ENCODE data around the gene CEP57. TPM values are rescaled to one million over a fixed set of nuclear protein-coding genes. Genes with fewer than 3 reads are reported as not detected.
"Not testable (repeated sequence)": the region's sequence is repeated elsewhere in the genome, so short reads cannot be mapped to it uniquely, and the experiment has no call there.

Gene CEP57
- total RNA-seq, 4 donors from 2014 or later, result 44.5 to 68.5 (median 57.0) TPM

DNA sequence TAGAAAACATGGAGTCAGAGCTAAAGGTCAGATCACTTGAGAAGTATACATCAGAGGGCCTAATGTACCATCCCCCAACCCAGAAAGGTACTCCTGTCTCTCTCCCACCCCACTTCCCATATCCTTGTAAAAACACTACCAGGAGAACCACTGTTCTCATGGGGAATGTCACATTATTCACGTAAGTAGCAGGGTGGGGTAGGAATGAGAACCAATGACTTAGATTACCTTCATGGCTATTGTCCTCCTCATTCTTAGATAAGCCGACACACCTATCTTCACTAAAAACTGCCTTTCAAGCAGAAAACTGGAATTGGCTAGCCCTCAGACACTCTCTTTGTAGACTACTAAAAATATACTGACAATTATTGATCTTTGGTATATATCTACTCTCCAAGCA, 63.6 kb downstream of the CEP57 start:
- TF ChIP-seq POLR2A (IDR thresholded peaks at IDR 0.05), result no peak
- TF ChIP-seq, protein P1, sequence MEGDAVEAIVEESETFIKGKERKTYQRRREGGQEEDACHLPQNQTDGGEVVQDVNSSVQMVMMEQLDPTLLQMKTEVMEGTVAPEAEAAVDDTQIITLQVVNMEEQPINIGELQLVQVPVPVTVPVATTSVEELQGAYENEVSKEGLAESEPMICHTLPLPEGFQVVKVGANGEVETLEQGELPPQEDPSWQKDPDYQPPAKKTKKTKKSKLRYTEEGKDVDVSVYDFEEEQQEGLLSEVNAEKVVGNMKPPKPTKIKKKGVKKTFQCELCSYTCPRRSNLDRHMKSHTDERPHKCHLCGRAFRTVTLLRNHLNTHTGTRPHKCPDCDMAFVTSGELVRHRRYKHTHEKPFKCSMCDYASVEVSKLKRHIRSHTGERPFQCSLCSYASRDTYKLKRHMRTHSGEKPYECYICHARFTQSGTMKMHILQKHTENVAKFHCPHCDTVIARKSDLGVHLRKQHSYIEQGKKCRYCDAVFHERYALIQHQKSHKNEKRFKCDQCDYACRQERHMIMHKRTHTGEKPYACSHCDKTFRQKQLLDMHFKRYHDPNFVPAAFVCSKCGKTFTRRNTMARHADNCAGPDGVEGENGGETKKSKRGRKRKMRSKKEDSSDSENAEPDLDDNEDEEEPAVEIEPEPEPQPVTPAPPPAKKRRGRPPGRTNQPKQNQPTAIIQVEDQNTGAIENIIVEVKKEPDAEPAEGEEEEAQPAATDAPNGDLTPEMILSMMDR (IDR thresholded peaks at IDR 0.05), result no peak
- Histone ChIP-seq H3K4me1 (no peaks in the 10 kb centered on the region), H3K9me3 (no peaks in the 10 kb centered on the region), H3K36me3 (no peaks in the 10 kb centered on the region), H3K27me3 (no peaks in the 10 kb centered on the region), H3K4me3 (no peak overlapping the region), H3K27ac (no peak overlapping the region)
- DNase-seq, result no peak

DNA sequence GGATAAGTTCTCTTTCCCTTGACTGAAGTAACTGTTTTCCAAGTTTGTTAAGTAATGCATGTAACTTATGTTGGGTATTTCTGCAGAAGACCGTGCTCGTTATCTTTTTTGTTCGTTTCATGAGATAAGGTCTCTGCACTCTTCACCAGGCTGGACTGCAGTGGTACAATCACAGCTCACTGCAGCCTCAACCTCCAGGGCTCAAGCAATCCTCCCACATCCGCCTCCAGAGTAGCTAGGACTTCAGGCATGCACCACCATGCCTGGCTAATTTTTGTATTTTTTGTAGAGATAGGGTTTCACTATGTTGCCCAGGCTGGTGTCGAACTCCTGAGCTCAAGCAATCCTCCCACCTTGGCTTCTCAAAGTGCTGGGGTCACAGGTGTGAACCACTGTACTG, 64.1 kb downstream of the CEP57 start:
- not testable (repeated sequence) for DNase-seq, H3K4me3 ChIP-seq, H3K27me3 ChIP-seq, H3K27ac ChIP-seq, H3K36me3 ChIP-seq, H3K4me1 ChIP-seq, H3K9me3 ChIP-seq

DNA sequence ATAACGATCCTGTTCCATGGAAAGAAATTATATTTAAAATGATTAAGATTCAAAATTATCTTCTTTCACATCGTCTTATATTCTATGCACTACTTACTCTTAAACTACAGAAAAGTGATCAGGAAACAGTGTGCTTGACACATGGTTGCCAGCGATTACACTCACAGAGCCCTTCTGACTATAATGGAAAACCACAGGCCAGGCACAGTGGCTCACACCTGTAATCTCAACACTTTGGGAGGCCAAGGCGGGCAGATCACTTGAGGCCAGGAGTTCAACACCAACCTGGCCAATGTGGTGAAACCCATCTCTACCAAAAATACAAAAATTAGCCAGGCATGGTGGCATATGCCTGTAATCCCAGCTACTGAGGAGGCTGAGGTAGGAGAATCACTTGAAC, 69.7 kb downstream of the CEP57 start:
- H3K9me3 ChIP-seq, DNase-seq, H3K36me3 ChIP-seq, H3K4me3 ChIP-seq, H3K4me1 ChIP-seq, H3K27me3 ChIP-seq, H3K27ac ChIP-seq: not testable (repeated sequence)

DNA sequence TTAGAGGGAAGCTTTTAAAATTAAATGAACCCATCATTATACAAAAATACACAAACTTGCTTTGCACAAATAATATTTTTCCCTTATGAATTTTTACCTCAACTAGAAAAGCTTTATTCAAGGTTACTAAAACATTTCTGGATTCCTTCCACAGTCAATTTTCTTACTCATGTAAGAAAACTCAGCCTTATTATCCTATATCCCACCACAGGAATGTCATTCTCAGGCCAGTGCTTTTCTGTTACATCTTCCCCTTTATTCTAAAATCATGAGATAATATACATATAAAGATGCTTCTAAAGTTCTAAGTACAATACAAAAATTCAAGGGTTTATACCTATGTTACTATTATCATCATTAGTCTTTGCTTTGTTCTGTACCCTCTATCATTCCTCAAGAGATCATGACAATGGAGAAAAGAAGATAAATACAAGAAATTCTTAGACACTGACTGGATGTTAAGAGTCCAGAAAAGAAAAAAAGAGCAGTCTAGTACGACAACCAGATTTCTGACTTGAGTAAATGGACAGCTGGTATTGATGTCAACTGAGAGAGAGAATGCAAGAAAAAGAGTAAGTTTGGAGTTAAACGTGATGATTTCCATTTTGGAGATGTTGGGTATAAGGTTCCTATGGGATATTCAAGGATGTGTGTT, 73.3 kb downstream of the CEP57 start:
- H3K36me3 ChIP-seq, result peaks cover 0 to 10% (median 0%) of the 10 kb centered on the region in 3 donors
- no peak for DNase-seq
- no peaks in the 10 kb centered on the region for H3K27me3 ChIP-seq
- H3K4me3 ChIP-seq, result no peak overlapping the region
- no peaks in the 10 kb centered on the region for H3K9me3 ChIP-seq
- TF ChIP-seq, protein P1 (IDR thresholded peaks at IDR 0.05), result no peak
- no peak for TF ChIP-seq POLR2A (IDR thresholded peaks at IDR 0.05)
- H3K27ac ChIP-seq, result no peak overlapping the region
- H3K4me1 ChIP-seq, result no peaks in the 10 kb centered on the region

DNA sequence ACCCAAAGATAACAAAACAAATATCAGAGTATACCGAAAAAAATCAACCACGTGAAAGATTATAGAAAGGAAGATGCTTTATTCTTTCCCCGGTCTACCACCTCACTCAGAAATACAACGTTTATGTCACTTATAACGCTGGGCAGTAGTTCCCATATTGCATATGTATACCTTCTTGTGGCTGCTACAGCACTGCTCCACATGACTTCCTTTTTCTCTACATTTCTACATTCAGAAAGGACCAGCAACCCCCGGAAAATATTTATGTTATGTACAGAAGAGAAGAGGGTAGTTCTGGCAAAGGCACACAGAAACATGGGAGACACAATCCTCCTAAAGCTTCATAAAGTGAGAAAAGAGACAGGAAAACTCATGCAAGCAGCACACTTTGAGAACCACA, 76.8 kb downstream of the CEP57 start:
- Histone ChIP-seq H3K27ac (no peak overlapping the region), H3K4me1 (no peaks in the 10 kb centered on the region), H3K4me3 (no peak overlapping the region), H3K9me3 (no peaks in the 10 kb centered on the region), H3K36me3 (peaks cover 0 to 10% (median 0%) of the 10 kb centered on the region in 3 donors), H3K27me3 (no peaks in the 10 kb centered on the region)
- no peak for DNase-seq
- no peak for TF ChIP-seq POLR2A (IDR thresholded peaks at IDR 0.05)
- TF ChIP-seq, protein P1 (IDR thresholded peaks at IDR 0.05), result no peak

DNA sequence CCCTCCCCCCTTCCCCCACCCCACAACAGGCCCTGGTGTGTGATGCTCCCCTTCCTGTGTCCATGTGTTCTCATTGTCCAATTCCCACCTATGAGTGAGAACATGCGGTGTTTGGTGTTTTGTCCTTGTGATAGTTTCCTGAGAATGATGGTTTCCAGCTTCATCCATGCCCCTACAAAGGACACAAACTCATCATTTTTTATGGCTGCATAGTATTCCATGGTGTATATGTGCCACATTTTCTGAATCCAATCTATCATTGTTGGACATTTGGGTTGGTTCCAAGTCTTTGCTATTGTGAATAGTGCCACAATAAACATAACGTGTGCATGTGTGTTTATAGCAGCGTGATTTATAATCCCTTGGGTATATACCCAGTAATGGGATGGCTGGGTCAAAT, 80.6 kb downstream of the CEP57 start:
- H3K27ac ChIP-seq, DNase-seq, H3K36me3 ChIP-seq, H3K4me3 ChIP-seq, H3K4me1 ChIP-seq, H3K27me3 ChIP-seq, H3K9me3 ChIP-seq: not testable (repeated sequence)

DNA sequence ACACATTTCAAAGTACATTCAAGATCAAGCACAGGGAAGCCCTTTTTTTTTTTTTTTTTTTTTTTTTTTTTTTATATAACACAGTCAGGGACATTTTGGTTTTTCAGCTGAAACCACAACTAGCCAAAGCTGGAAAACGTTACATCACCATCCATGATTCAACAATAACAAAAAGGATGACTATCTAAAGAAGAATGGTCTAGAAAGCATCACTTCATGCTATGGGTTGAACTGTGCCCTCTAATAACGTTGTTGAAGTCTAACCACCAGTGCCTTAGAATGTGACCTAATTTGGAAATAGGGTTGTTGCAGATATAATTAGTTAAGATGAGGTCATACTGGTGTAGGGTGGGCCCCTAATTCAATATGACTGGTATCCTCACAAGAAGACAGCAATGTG, 87.0 kb downstream of the CEP57 start:
- H3K4me1 ChIP-seq, result no peaks in the 10 kb centered on the region
- no peak overlapping the region for H3K4me3 ChIP-seq
- peaks cover 0 to 6% (median 0%) of the 10 kb centered on the region in 3 donors for H3K36me3 ChIP-seq
- H3K27ac ChIP-seq, result no peak overlapping the region
- no peak for TF ChIP-seq POLR2A (IDR thresholded peaks at IDR 0.05)
- TF ChIP-seq, protein P1 (IDR thresholded peaks at IDR 0.05), result no peak
- DNase-seq, result no peak
- no peaks in the 10 kb centered on the region for H3K27me3 ChIP-seq
- no peaks in the 10 kb centered on the region for H3K9me3 ChIP-seq

Small RNA genes within 50 kb of the gene (small RNA-seq; reads per million reads assigned to genes)
- 0 reads per million in 2 donors for gene RNA5SP345

Other genes with a start within 250 kb of the CEP57 start
- 100 to 1,000 TPM in 1 of 4 donors, 10 to 100 TPM in 3; 43.1 to 149 (median 46.7) TPM for gene FAM76B, start 716 bp upstream of the CEP57 start, total RNA-seq
- gene MTMR2, start 133.6 kb downstream of the CEP57 start, total RNA-seq, result 10 to 100 TPM in 3 of 4 donors, 1 to 10 TPM in 1; 7.9 to 17.3 (median 11.1) TPM